Neural cell (in vitro differentiated cells): ENCODE results near the gene CXCL5. TPM values are rescaled to one million over a fixed set of nuclear protein-coding genes. Genes with fewer than 3 reads are reported as not detected.

Experiments
- H2AFZ ChIP-seq: fragments of 200-600, 300-800 bp; sonication (generic), shearing (Covaris generic); 2 replicates; pipeline ENCODE4 v1.6.0; 2014; ENCODE audit warnings: low read depth, mild to moderate bottlenecking, antibody characterized with exemption, low read length, moderate library complexity
- H3F3A ChIP-seq: fragments of 200-600 bp; shearing (Covaris generic); 2 replicates; pipeline ENCODE4 v1.6.1; 2016; ENCODE audit warnings: mild to moderate bottlenecking, moderate library complexity, mixed read lengths, antibody characterized with exemption, low read length; ENCODE audit not compliant: insufficient read depth, poor library complexity, severe bottlenecking
- H3K27ac ChIP-seq: fragments of 200-600, 300-800 bp; sonication (generic), shearing (Covaris generic); 2 replicates; pipeline ENCODE4 v1.5.1; 2014; ENCODE audit warnings: mild to moderate bottlenecking, low read length, moderate library complexity
- H3K27me3 ChIP-seq: fragments of 300-800, 200-600 bp; sonication (generic), shearing (Covaris generic); 2 replicates; pipeline ENCODE4 v1.6.0; 2014; ENCODE audit warnings: mild to moderate bottlenecking, low read depth, low read length, moderate library complexity; ENCODE audit not compliant: insufficient read depth
- H3K36me3 ChIP-seq: fragments of 300-800, 200-600 bp; sonication (generic), shearing (Covaris generic); 2 replicates; pipeline ENCODE4 v1.5.1; 2014; ENCODE audit warnings: mild to moderate bottlenecking, antibody characterized with exemption, low read length, moderate library complexity; ENCODE audit not compliant: insufficient read depth
- H3K4me2 ChIP-seq: fragments of 300-800, 200-600 bp; sonication (generic), shearing (Covaris generic); 2 replicates; pipeline ENCODE4 v1.6.0; 2014; ENCODE audit warnings: mild to moderate bottlenecking, low read length
- H3K4me3 ChIP-seq: fragments of 300-800, 200-600 bp; sonication (generic), shearing (Covaris generic); 2 replicates; pipeline ENCODE4 v1.5.1; 2014; ENCODE audit warnings: mild to moderate bottlenecking, low read length, moderate library complexity
- H3K79me2 ChIP-seq: fragments of 200-600 bp; shearing (Covaris generic); replicated peaks from 2 replicates; pipeline ENCODE4 v1.6.0; 2014; ENCODE audit warnings: mild to moderate bottlenecking, low read length, moderate library complexity; ENCODE audit not compliant: insufficient read depth
- H3K9ac ChIP-seq: fragments of 300-800, 200-600 bp; sonication (generic), shearing (Covaris generic); 2 replicates; pipeline ENCODE4 v1.6.1; 2016; ENCODE audit warnings: mild to moderate bottlenecking, low read length, mixed read lengths
- H3K9me2 ChIP-seq: fragments of 200-600 bp; shearing (Covaris generic); 2 replicates; pipeline ENCODE4 v1.6.1; 2016; ENCODE audit warnings: mild to moderate bottlenecking, low read length, mixed read lengths; ENCODE audit not compliant: insufficient read depth
- H3K9me3 ChIP-seq: fragments of 200-600, 300-800 bp; sonication (generic), shearing (Covaris generic); 2 replicates; pipeline ENCODE4 v1.6.1; 2016; ENCODE audit warnings: mild to moderate bottlenecking, mixed run types, low read length, moderate library complexity, mixed read lengths
- H4K20me1 ChIP-seq: fragments of 200-600 bp; shearing (Covaris generic); 2 replicates; pipeline ENCODE4 v1.6.1; 2016; ENCODE audit warnings: mild to moderate bottlenecking, mixed run types; ENCODE audit not compliant: insufficient read depth
- EP300 ChIP-seq: fragments of 450-650 bp; conservative IDR thresholded peaks from 2 replicates; pipeline ENCODE4 v1.6.1; 2014; ENCODE audit warnings: antibody characterized with exemption, mild to moderate bottlenecking, moderate library complexity; ENCODE audit not compliant: poor library complexity, severe bottlenecking
- EZH2 ChIP-seq: fragments of 200-600, 300-800 bp; shearing (Covaris generic), sonication (generic); IDR thresholded peaks from 2 replicates; pipeline ENCODE4 v1.6.1; 2014; ENCODE audit warnings: antibody characterized with exemption, low read length, borderline replicate concordance, mild to moderate bottlenecking; ENCODE audit not compliant: insufficient read depth, poor library complexity, severe bottlenecking
- MXI1 ChIP-seq: fragments of 450-650 bp; conservative IDR thresholded peaks from 2 replicates; pipeline ENCODE4 v1.6.1; 2014; ENCODE audit warnings: antibody characterized with exemption, mild to moderate bottlenecking; ENCODE audit not compliant: poor library complexity, severe bottlenecking
- POLR2AphosphoS5 ChIP-seq: IDR thresholded peaks from 2 replicates; pipeline ENCODE4 v1.6.1; 2012
- RAD21 ChIP-seq: fragments of 450-650 bp; conservative IDR thresholded peaks from 2 replicates; pipeline ENCODE4 v1.6.1; 2014; ENCODE audit warnings: antibody characterized with exemption, mild to moderate bottlenecking, moderate library complexity
- REST ChIP-seq: IDR thresholded peaks from 2 replicates; pipeline ENCODE4 v1.6.1; 2012; ENCODE audit warnings: borderline replicate concordance
- SMC3 ChIP-seq: fragments of 450-650 bp; conservative IDR thresholded peaks from 2 replicates; pipeline ENCODE4 v1.6.1; 2014; ENCODE audit warnings: antibody characterized with exemption, mild to moderate bottlenecking, moderate library complexity; ENCODE audit not compliant: poor library complexity
- TAF1 ChIP-seq: IDR thresholded peaks from 2 replicates; pipeline ENCODE4 v1.6.1; 2012; ENCODE audit warnings: low read depth
- polyA plus RNA-seq: library from polyadenylated mRNA; depleted of rRNA; stranded (reverse); fragments of >200 nt; gene quantifications from 2 replicates; pipeline ENCODE4 v1.2.3, GENCODE V29; 2014
- TF ChIP-seq, protein P1 (sequence below): fragments of 450-650 bp; IDR thresholded peaks from 2 replicates; pipeline ENCODE4 v1.5.1; 2014; ENCODE audit warnings: antibody characterized with exemption, mild to moderate bottlenecking, moderate library complexity; ENCODE audit not compliant: poor library complexity, severe bottlenecking

The CXCL5 gene
- polyA plus RNA-seq, 1 donor from 2014 or later: not detected

DNA sequence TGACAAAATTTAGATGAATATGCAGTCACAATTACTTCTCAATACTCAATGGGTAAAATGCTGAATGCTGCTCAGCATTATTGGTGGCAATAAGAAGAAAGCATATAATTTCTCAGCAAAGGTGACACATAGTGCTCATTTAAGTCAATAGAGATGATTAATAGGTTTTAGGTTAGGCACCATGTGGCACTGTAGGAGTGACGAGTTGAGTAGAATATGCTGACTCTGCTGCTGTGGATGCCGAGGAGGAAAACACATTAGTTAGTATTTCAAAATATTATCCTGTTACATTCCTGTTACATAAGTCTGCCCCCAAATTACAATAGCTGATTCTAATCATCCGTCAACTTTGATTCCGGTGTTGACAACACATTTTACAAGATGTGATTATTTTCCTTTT is 13.7 kb upstream of the CXCL5 start:
- Histone ChIP-seq H3F3A (no peaks in the 10 kb centered on the region), H4K20me1 (no peaks in the 10 kb centered on the region), H3K9me2 (no peaks in the 10 kb centered on the region), H3K9ac (no peak overlapping the region), H3K4me3 (no peak overlapping the region), H3K79me2 (no peaks in the 10 kb centered on the region), H3K36me3 (no peaks in the 10 kb centered on the region), H3K4me2 (no peak overlapping the region), H3K9me3 (no peaks in the 10 kb centered on the region), H3K27me3 (no peaks in the 10 kb centered on the region), H2AFZ (no peak overlapping the region), H3K27ac (no peak overlapping the region)
- TF ChIP-seq EP300 (no peak), TAF1 (no peak), MXI1 (no peak), EZH2 (no peak), SMC3 (no peak)

GRCh38 chr4:74009307-74009706 is 10.8 kb upstream of the CXCL5 start:
- TF ChIP-seq, protein P1, sequence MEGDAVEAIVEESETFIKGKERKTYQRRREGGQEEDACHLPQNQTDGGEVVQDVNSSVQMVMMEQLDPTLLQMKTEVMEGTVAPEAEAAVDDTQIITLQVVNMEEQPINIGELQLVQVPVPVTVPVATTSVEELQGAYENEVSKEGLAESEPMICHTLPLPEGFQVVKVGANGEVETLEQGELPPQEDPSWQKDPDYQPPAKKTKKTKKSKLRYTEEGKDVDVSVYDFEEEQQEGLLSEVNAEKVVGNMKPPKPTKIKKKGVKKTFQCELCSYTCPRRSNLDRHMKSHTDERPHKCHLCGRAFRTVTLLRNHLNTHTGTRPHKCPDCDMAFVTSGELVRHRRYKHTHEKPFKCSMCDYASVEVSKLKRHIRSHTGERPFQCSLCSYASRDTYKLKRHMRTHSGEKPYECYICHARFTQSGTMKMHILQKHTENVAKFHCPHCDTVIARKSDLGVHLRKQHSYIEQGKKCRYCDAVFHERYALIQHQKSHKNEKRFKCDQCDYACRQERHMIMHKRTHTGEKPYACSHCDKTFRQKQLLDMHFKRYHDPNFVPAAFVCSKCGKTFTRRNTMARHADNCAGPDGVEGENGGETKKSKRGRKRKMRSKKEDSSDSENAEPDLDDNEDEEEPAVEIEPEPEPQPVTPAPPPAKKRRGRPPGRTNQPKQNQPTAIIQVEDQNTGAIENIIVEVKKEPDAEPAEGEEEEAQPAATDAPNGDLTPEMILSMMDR: no peak
- TF ChIP-seq POLR2AphosphoS5 (no peak), TAF1 (no peak), SMC3 (no peak), EZH2 (no peak), REST (no peak), EP300 (no peak), MXI1 (no peak), RAD21 (no peak)
- H3K9me2 ChIP-seq: no peaks in the 10 kb centered on the region
- H3K27me3 ChIP-seq: no peaks in the 10 kb centered on the region
- H3K79me2 ChIP-seq: no peaks in the 10 kb centered on the region
- H3K4me3 ChIP-seq: no peak overlapping the region
- H3K27ac ChIP-seq: no peak overlapping the region
- no peak overlapping the region for H3K4me2 ChIP-seq
- no peak overlapping the region for H2AFZ ChIP-seq
- H3K9me3 ChIP-seq: no peaks in the 10 kb centered on the region
- H3K36me3 ChIP-seq: no peaks in the 10 kb centered on the region
- no peaks in the 10 kb centered on the region for H4K20me1 ChIP-seq
- H3F3A ChIP-seq: no peaks in the 10 kb centered on the region
- no peak overlapping the region for H3K9ac ChIP-seq

DNA sequence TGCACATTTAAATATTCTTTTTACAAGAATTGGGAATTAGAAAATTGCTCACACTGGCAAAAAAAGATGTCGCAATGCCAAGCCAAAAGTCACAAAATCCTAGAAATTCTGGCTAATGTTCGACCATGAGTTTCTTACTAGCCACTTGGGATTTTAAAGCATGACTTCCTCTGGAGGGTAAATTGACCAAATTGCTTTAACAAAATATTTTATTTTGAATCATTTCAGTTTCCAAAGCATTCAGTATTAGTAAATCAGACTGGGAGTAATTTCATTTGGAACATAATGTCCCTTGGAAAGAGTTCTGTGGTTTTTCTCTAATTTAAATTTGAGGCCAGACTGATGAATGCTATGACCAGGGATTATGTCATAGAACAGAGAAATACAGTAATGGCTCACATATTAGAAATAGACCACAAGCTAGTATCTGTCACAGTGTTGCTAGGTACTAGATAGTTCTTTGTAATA is 7.6 kb upstream of the CXCL5 start:
- H3K4me2 ChIP-seq: no peak overlapping the region
- H2AFZ ChIP-seq: no peak overlapping the region
- H3K27me3 ChIP-seq: no peaks in the 10 kb centered on the region

More for the DNA sequence above, 7.6 kb upstream of the CXCL5 start:
- no peak overlapping the region for H3K9ac ChIP-seq
- TF ChIP-seq RAD21: no peak
- no peak for TF ChIP-seq SMC3
- TF ChIP-seq EP300: no peak
- no peak for TF ChIP-seq TAF1
- no peak for TF ChIP-seq EZH2
- no peak for TF ChIP-seq POLR2AphosphoS5
- TF ChIP-seq, protein P1: no peak
- TF ChIP-seq REST: no peak
- no peak for TF ChIP-seq MXI1
- H3F3A ChIP-seq: no peaks in the 10 kb centered on the region
- no peaks in the 10 kb centered on the region for H4K20me1 ChIP-seq
- H3K27ac ChIP-seq: no peak overlapping the region
- no peaks in the 10 kb centered on the region for H3K9me3 ChIP-seq
- no peak overlapping the region for H3K4me3 ChIP-seq
- no peaks in the 10 kb centered on the region for H3K36me3 ChIP-seq
- no peaks in the 10 kb centered on the region for H3K79me2 ChIP-seq
- no peaks in the 10 kb centered on the region for H3K9me2 ChIP-seq
